Tibial artery (tissue), 4 donors: ENCODE measurements around the gene FAHD1.

Experiments
- DNase-seq, 2 donors: peaks; one replicate each; pipeline ENCODE4 v3.0.0-alpha.2; 2019
- H3K27ac ChIP-seq, 2 donors: fragments of 200-600 bp; sonication (generic) in 1 of 2; 1 replicate in 1 of 2; 2 replicates in 1 of 2; pipeline ENCODE4 v1.5.1; 2018 to 2019; ENCODE audit warnings: mild to moderate bottlenecking in 1 of 2
- H3K27me3 ChIP-seq, 2 donors: fragments of 200-600 bp; sonication (generic) in 1 of 2; one replicate each; pipeline versions ENCODE4 v1.5.1 to v1.6.0; 2016 to 2019
- H3K36me3 ChIP-seq, 3 donors: fragments of 200-600 bp; sonication (generic) in 2 of 3; one replicate each; pipeline ENCODE4 v1.5.1; 2016 to 2019; ENCODE audit warnings: mild to moderate bottlenecking in 2 of 3
- H3K4me1 ChIP-seq, 4 donors: fragments of 200-600 bp; sonication (generic) in 2 of 4; 1 replicate in 3 of 4; 2 replicates in 1 of 4; pipeline ENCODE4 v1.5.1; 2016 to 2019
- H3K4me3 ChIP-seq, 2 donors: fragments of 200-600 bp; sonication (generic) in 1 of 2; 1 replicate in 1 of 2; 2 replicates in 1 of 2; pipeline ENCODE4 v1.5.1; 2018 to 2019; ENCODE audit warnings: mild to moderate bottlenecking in 2 of 2
- H3K9me3 ChIP-seq, 3 donors: fragments of 200-600 bp; sonication (generic) in 1 of 3; one replicate each; pipeline ENCODE4 v1.5.1; 2016 to 2019
- intact Hi-C: fragments of 100-400 bp; cut with DNase I; formaldehyde crosslinking; loops from one replicate; pipeline ENCODE4 v1.15.0; 2023; ENCODE audit warnings: low total_unique reads
- TF ChIP-seq, protein P1 (sequence below), 2 experiments: fragments of 200-600 bp in 1 of 2; fragments of 450-650 bp in 1 of 2; IDR thresholded peaks; one replicate each; pipeline ENCODE4 v1.5.1; 2017 to 2019; ENCODE audit warnings: antibody characterized with exemption in 2 of 2, mild to moderate bottlenecking in 1 of 2, moderate library complexity in 1 of 2

Gene FAHD1

DNA sequence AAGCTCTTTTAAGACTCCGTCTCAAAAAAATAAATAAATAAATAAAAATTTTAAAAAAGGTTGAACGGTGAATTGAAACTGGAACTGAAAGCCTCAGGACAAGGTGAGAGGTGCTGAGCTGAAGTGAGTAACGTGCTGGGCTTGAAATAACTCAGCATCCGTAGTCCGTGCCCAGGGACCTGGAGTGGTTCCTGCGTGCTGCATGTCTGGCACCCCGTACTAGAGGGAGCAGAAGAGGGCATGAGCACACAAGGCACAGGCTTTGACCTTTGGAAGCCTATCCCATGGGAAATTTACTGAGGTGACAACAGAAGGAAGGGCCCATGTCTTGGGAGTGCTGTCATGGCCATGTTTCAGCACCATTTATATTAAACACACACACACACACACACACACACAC lies 49.5 kb downstream of the FAHD1 start:
- no peaks in the 10 kb centered on the region for H3K36me3 ChIP-seq
- DNase-seq = no peak
- no peak overlapping the region for H3K4me3 ChIP-seq
- peaks cover 8 to 68% of the 10 kb centered on the region in 2 donors for H3K27me3 ChIP-seq
- intact Hi-C loops = no loop called here
- no peak overlapping the region for H3K27ac ChIP-seq
- no peaks in the 10 kb centered on the region for H3K9me3 ChIP-seq
- peaks cover 0 to 7% (median 0%) of the 10 kb centered on the region in 4 donors for H3K4me1 ChIP-seq
- TF ChIP-seq, protein P1, sequence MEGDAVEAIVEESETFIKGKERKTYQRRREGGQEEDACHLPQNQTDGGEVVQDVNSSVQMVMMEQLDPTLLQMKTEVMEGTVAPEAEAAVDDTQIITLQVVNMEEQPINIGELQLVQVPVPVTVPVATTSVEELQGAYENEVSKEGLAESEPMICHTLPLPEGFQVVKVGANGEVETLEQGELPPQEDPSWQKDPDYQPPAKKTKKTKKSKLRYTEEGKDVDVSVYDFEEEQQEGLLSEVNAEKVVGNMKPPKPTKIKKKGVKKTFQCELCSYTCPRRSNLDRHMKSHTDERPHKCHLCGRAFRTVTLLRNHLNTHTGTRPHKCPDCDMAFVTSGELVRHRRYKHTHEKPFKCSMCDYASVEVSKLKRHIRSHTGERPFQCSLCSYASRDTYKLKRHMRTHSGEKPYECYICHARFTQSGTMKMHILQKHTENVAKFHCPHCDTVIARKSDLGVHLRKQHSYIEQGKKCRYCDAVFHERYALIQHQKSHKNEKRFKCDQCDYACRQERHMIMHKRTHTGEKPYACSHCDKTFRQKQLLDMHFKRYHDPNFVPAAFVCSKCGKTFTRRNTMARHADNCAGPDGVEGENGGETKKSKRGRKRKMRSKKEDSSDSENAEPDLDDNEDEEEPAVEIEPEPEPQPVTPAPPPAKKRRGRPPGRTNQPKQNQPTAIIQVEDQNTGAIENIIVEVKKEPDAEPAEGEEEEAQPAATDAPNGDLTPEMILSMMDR (IDR thresholded peaks at IDR 0.05) = no peak

DNA sequence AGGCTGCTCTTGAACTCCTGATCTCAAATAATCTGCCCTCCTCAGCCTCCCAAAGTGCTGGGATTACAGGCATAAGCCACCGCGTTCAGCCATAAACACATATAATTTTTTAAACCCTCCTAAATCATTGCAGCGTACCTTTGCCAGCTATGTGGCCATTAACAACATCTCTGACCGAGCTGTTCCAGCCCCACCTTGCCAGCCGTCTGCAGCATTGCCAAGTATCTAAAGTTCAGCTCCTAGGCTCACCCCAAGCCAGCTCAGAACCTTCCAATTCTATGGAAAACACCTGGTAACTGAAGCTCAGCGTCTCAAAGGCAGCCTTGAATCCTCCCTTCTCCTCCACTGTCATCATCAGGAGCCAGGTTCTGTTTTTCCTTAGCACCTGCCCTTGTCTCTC lies 50.1 kb downstream of the FAHD1 start:
- intact Hi-C loops = no loop called here
- TF ChIP-seq, protein P1 (IDR thresholded peaks at IDR 0.05) = no peak
- DNase-seq = no peak
- Histone ChIP-seq H3K27me3 (peaks cover 4 to 70% of the 10 kb centered on the region in 2 donors), H3K9me3 (no peaks in the 10 kb centered on the region), H3K4me3 (no peak overlapping the region), H3K4me1 (peaks cover 0 to 4% (median 0%) of the 10 kb centered on the region in 4 donors), H3K36me3 (no peaks in the 10 kb centered on the region), H3K27ac (no peak overlapping the region)

DNA sequence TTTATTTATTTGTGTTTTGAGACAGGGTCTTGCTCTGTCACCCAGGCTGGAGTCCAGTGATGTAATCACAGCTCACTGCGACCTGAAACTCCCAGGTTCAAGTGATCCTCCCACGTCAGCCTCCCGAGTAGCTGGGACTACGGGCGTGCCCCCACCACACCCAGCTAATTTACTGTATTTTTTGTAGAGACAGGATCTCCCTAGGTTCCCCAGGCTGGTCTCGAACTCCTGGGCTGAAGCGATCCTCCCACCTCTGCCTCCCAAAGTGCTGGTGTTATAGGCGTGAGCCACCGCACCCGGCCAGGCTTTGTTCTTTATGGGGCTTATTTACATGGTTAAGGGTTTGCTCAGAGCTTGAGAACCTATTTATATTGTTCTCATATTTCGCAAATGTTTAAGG lies 50.8 kb downstream of the FAHD1 start:
- intact Hi-C loops = no loop called here
- no peak for DNase-seq
- TF ChIP-seq, protein P1 (IDR thresholded peaks at IDR 0.05) = no peak

GRCh38 chr16:1878256-1878655 lies 51.2 kb downstream of the FAHD1 start:
- Histone ChIP-seq H3K4me1 (no peaks in the 10 kb centered on the region), H3K27me3 (peaks cover 0 to 66% of the 10 kb centered on the region in 2 donors), H3K36me3 (no peaks in the 10 kb centered on the region), H3K9me3 (no peaks in the 10 kb centered on the region), H3K27ac (no peak overlapping the region), H3K4me3 (no peak overlapping the region)
- TF ChIP-seq, protein P1 (IDR thresholded peaks at IDR 0.05) = no peak
- no peak for DNase-seq
- intact Hi-C loops = no loop called here

More for the DNA sequence above, 50.8 kb downstream of the FAHD1 start:
- Histone ChIP-seq H3K4me3 (no peak overlapping the region), H3K27me3 (peaks cover 0 to 64% of the 10 kb centered on the region in 2 donors), H3K4me1 (no peaks in the 10 kb centered on the region), H3K9me3 (no peaks in the 10 kb centered on the region), H3K36me3 (no peaks in the 10 kb centered on the region), H3K27ac (no peak overlapping the region)
